Prostate gland (tissue), 2 donors: ENCODE measurements around the gene PBX4. TPM values are rescaled to one million over a fixed set of nuclear protein-coding genes. Genes with fewer than 3 reads are reported as not detected.

ENCODE experiments used
- DNase-seq: peaks from one replicate; pipeline ENCODE4 v3.0.0-alpha.2; 2019; ENCODE audit warnings: low spot score
- H3K27ac ChIP-seq, 2 donors: fragments of 200-600 bp; sonication (generic); 2 replicates each; pipeline ENCODE4 v1.5.1; 2017 to 2019
- H3K27me3 ChIP-seq: fragments of 200-600 bp; sonication (generic); replicated peaks from 2 replicates; pipeline ENCODE4 v1.5.1; 2019; ENCODE audit not compliant: insufficient read depth
- H3K36me3 ChIP-seq, 2 donors: fragments of 200-600 bp; sonication (generic); 1 replicate in 1 of 2; 2 replicates in 1 of 2; pipeline versions ENCODE4 v1.5.1 to v1.8.1; 2017 to 2019
- H3K4me1 ChIP-seq: fragments of 200-600 bp; sonication (generic); replicated peaks from 2 replicates; pipeline ENCODE4 v1.5.1; 2019
- H3K4me3 ChIP-seq, 2 donors: fragments of 200-600 bp; sonication (generic); 2 replicates each; pipeline ENCODE4 v1.5.1; 2017 to 2019
- H3K9me3 ChIP-seq: fragments of 200-600 bp; sonication (generic); 2 replicates; pipeline ENCODE4 v1.5.1; 2017
- POLR2A ChIP-seq: fragments of 450-650 bp; IDR thresholded peaks from one replicate; pipeline ENCODE4 v1.6.1; 2016; ENCODE audit warnings: antibody characterized with exemption, mild to moderate bottlenecking
- POLR2AphosphoS5 ChIP-seq: sonication (generic); formaldehyde crosslinking; IDR thresholded peaks from one replicate; pipeline ENCODE4 v1.6.1; 2017; ENCODE audit warnings: antibody characterized with exemption
- WGBS: methylation state at CpG from one replicate; pipeline ENCODE4 v1.1.5; 2018; 5-methylcytosine and 5-hydroxymethylcytosine counted together
- intact Hi-C: fragments of 100-400 bp; cut with DNase I; formaldehyde crosslinking; loops from one replicate; pipeline ENCODE4 v1.14.2; 2022
- total RNA-seq, 2 donors: library from RNA; depleted of rRNA; stranded (reverse); fragments of >200 nt; gene quantifications; one replicate each; pipeline ENCODE4 v1.1.0, GENCODE V29; 2016
- TF ChIP-seq, protein P1 (sequence below), 4 experiments: fragments of 200-600 bp in 2 of 4; fragments of 450-650 bp in 2 of 4; sonication (generic) in 2 of 4; IDR thresholded peaks; 1 replicate in 3 of 4; 2 replicates in 1 of 4; pipeline ENCODE4 v1.5.1; 2016 to 2019; ENCODE audit warnings: antibody characterized with exemption in 4 of 4, mild to moderate bottlenecking in 2 of 4, moderate library complexity in 2 of 4

Gene PBX4
- total RNA-seq, 2 donors from 2014 or later = 2.6 to 10.6 TPM

GRCh38 chr19:19649155-19649554 lies 30.7 kb upstream of the PBX4 start:
- no peak overlapping the region for H3K27ac ChIP-seq
- intact Hi-C loops = no loop called here
- H3K27me3 ChIP-seq = no peaks in the 10 kb centered on the region
- 86% methylated on average over 6 of the region's 6 CpGs for WGBS
- H3K9me3 ChIP-seq = no peaks in the 10 kb centered on the region
- TF ChIP-seq POLR2A (no peak), POLR2AphosphoS5 (no peak)
- TF ChIP-seq, protein P1, sequence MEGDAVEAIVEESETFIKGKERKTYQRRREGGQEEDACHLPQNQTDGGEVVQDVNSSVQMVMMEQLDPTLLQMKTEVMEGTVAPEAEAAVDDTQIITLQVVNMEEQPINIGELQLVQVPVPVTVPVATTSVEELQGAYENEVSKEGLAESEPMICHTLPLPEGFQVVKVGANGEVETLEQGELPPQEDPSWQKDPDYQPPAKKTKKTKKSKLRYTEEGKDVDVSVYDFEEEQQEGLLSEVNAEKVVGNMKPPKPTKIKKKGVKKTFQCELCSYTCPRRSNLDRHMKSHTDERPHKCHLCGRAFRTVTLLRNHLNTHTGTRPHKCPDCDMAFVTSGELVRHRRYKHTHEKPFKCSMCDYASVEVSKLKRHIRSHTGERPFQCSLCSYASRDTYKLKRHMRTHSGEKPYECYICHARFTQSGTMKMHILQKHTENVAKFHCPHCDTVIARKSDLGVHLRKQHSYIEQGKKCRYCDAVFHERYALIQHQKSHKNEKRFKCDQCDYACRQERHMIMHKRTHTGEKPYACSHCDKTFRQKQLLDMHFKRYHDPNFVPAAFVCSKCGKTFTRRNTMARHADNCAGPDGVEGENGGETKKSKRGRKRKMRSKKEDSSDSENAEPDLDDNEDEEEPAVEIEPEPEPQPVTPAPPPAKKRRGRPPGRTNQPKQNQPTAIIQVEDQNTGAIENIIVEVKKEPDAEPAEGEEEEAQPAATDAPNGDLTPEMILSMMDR (IDR thresholded peaks at IDR 0.05) = no peak
- no peaks in the 10 kb centered on the region for H3K4me1 ChIP-seq
- H3K36me3 ChIP-seq = peaks cover 21 to 46% of the 10 kb centered on the region in 2 donors
- no peak overlapping the region for H3K4me3 ChIP-seq
- DNase-seq = no peak

- no peak overlapping the region for H3K27ac ChIP-seq
- TF ChIP-seq, protein P1 (IDR thresholded peaks at IDR 0.05) = no peak
- no peak for TF ChIP-seq POLR2AphosphoS5
- no peak for TF ChIP-seq POLR2A
- intact Hi-C loops = no loop called here
- peaks cover 12 to 34% of the 10 kb centered on the region in 2 donors for H3K36me3 ChIP-seq
- H3K4me3 ChIP-seq = no peak overlapping the region
- no peak for DNase-seq
- no peaks in the 10 kb centered on the region for H3K27me3 ChIP-seq
- H3K4me1 ChIP-seq = no peaks in the 10 kb centered on the region
- no peaks in the 10 kb centered on the region for H3K9me3 ChIP-seq
- WGBS = 90% methylated on average over 29 of the region's 29 CpGs
Observed at GRCh38 chr19:19647037-19647835, 28.7 kb upstream of the PBX4 start.

DNA sequence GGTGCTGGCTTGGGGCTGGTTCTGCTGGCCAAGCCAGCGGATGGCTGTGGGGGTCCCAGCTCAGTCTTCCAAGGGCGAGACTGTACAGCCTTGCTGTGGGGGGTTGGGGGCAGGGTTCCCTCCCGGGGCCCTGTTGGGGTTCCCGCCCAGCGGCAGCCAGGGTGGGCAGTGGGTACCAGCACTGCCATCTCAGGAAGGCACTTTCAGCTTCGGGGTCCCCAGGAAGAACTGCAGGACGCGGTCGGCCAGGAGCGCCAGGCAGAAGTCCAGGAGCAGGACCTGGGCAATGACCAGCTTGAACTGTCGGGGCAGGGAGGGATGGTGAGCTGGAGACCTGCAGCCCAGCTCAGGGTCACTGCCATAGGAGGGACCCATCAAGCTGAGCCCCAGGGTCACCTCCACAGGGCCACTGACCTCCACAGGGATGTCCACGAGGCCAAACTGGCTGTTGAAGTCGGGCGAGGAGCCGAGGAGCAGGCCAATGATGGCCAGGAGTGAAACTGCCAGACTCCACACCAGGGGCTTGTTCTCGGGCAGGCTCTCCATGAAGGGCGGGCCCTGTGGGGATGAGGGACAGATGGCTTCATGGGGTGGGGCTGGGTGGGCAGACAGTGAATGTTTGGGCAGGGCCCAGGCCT lies 26.9 kb upstream of the PBX4 start:
- no peak for TF ChIP-seq POLR2A
- TF ChIP-seq POLR2AphosphoS5 = no peak
- TF ChIP-seq, protein P1 (IDR thresholded peaks at IDR 0.05) = no peak
- Histone ChIP-seq H3K4me1 (no peaks in the 10 kb centered on the region), H3K27me3 (no peaks in the 10 kb centered on the region), H3K9me3 (no peaks in the 10 kb centered on the region), H3K36me3 (peaks cover 9 to 28% of the 10 kb centered on the region in 2 donors), H3K27ac (no peak overlapping the region), H3K4me3 (no peak overlapping the region)
- no peak for DNase-seq
- intact Hi-C loops = no loop called here
- WGBS = 89% methylated on average over 16 of the region's 17 CpGs

GRCh38 chr19:19644054-19644388 lies 25.5 kb upstream of the PBX4 start:
- Histone ChIP-seq H3K36me3 (peaks cover 9 to 28% of the 10 kb centered on the region in 2 donors), H3K4me3 (peak overlapping the region; percentile 62 to 72), H3K27ac (no peak overlapping the region), H3K9me3 (no peaks in the 10 kb centered on the region), H3K27me3 (no peaks in the 10 kb centered on the region), H3K4me1 (no peaks in the 10 kb centered on the region)
- TF ChIP-seq, protein P1 (IDR thresholded peaks at IDR 0.05) = no peak
- no peak for TF ChIP-seq POLR2A
- TF ChIP-seq POLR2AphosphoS5 = no peak
- intact Hi-C loops = no loop called here
- no peak for DNase-seq
- 22% methylated on average over 5 of the region's 5 CpGs for WGBS
